ENCODE data around the gene ENPP6.

DNA sequence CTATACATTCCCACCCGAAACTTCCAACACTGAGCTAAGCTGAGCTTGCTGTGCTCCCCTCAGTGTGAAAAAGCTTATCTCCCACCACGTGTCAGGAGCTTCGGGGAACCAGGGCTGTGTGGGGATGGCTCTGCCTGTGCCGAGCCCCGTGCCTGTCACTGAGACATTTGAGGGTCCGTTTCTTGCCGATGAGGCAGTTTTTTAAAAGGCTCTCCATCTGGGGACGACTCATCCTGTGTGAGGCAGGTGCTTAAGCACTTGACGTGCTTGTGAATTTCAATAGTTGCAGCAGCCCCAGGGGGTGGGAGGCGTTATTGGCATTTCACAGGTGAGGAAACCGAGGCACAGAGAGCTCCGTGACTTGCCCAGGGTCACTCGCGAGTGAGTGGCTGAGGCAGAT, 160.8 kb downstream of the ENPP6 start:
- TF ChIP-seq, protein P1, sequence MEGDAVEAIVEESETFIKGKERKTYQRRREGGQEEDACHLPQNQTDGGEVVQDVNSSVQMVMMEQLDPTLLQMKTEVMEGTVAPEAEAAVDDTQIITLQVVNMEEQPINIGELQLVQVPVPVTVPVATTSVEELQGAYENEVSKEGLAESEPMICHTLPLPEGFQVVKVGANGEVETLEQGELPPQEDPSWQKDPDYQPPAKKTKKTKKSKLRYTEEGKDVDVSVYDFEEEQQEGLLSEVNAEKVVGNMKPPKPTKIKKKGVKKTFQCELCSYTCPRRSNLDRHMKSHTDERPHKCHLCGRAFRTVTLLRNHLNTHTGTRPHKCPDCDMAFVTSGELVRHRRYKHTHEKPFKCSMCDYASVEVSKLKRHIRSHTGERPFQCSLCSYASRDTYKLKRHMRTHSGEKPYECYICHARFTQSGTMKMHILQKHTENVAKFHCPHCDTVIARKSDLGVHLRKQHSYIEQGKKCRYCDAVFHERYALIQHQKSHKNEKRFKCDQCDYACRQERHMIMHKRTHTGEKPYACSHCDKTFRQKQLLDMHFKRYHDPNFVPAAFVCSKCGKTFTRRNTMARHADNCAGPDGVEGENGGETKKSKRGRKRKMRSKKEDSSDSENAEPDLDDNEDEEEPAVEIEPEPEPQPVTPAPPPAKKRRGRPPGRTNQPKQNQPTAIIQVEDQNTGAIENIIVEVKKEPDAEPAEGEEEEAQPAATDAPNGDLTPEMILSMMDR (conservative IDR thresholded peaks at IDR 0.05; ENCODE audit: low read length) = no peak
- TF ChIP-seq EZH2phosphoT487 (IDR thresholded peaks at IDR 0.05; ENCODE audit: borderline replicate concordance) = no peak
